Measurements from ENCODE around the gene ADGRG3.

Gene ADGRG3

GRCh38 chr16:57630931-57631845 lies 36.9 kb upstream of the ADGRG3 start:
- in situ Hi-C loops (cut with MboI; ENCODE audit: low pct_unique_long_range_greater_than_20kb, low sequenced_read_pairs, unreplicated experiment): no loop called here
- no peak for TF ChIP-seq CTCF (IDR thresholded peaks at IDR 0.05; ENCODE audit: extremely low read depth, insufficient read depth, missing control alignments)
- DNase-seq (ENCODE audit: low spot score): no peak

DNA sequence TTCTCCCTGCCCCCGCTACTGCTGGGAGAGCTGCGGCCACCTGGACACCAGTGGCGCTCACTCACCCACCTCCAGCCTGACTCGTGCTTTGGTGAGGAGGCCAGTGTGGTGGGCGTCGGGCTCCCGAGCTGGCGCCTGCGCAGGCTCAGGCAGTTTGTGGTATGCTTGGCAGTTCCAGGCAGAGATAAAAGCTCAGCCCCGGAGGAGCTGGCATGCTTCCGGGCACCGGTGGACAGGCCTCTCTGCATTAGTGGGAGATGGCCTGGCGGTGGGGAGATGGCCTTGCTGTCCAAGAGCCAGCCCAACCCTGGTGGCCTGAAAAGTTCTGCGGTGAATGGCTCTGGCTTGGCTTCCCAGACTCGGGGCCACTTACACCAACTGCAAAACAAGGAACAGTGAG lies 35.5 kb upstream of the ADGRG3 start:
- TF ChIP-seq CTCF (IDR thresholded peaks at IDR 0.05; ENCODE audit: extremely low read depth, insufficient read depth, missing control alignments): no peak
- in situ Hi-C loops (cut with MboI; ENCODE audit: low pct_unique_long_range_greater_than_20kb, low sequenced_read_pairs, unreplicated experiment): no loop called here
- DNase-seq (ENCODE audit: low spot score): no peak

- TF ChIP-seq CTCF (IDR thresholded peaks at IDR 0.05; ENCODE audit: extremely low read depth, insufficient read depth, missing control alignments): no peak
- DNase-seq (ENCODE audit: low spot score): no peak
- in situ Hi-C loops (cut with MboI; ENCODE audit: low pct_unique_long_range_greater_than_20kb, low sequenced_read_pairs, unreplicated experiment): no loop called here
Measured at GRCh38 chr16:57633383-57634064, 34.6 kb upstream of the ADGRG3 start.

DNA sequence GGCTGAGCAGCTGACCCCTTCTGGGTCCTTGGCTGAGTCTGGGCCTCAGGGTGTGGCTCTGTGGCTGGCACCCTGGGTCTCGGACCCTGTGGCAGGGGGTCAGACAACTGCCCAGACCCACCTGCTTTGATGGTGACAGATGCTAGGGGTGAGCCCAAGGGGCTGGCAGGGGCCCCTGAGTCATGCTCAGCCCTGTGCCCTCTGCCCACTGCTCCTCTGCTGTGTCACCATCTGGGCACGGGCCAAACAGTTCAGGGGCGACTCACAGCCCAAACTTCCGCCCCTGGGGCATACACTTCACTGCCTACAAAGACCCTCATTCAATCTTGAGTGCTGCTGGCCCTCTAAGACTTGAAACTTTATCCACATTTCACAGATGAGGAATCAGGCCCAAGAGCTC lies 33.9 kb upstream of the ADGRG3 start:
- DNase-seq (ENCODE audit: low spot score): no peak

DNA sequence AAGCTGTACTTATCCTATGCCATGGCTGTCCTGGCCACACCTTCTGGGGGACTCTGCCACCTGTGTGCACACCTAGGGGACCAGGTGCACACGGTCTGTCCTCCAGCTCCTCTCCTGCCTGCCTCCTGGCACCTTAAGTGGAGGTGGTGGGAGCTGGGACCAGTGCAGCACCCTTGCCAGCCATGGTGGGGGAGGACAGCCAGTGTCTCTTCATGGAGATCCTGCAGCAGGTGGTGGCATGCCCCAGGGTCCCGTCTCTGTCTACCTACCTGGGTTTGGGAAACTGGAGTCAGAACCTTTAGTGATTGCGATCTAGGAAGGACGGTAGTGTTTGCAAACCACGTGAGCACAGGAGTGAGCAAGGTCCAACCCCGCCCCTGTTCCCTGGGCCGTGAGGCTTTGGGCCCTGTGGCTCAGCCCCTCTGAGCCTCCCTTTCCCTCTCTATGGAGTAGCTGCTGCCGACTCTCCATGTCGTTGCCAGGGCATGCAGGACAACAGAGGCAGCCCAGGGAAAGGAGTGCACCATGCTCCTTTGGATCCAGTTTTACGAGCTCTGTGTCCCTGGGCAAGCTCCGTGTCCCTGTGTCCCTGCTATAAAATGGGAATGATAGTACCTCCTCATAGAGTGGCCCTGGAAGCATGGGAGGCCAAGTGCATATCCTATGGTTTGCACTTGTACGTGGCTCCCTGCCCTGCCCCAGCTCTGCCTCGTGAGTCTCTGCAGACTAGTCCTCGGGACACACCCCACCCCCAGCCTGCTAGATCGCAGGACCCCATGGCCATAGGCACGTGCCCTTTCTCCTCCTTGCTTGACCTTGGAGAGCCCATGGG lies 32.6 kb upstream of the ADGRG3 start:
- in situ Hi-C loops (cut with MboI; ENCODE audit: low pct_unique_long_range_greater_than_20kb, low sequenced_read_pairs, unreplicated experiment): no loop called here
- TF ChIP-seq CTCF (IDR thresholded peaks at IDR 0.05; ENCODE audit: extremely low read depth, insufficient read depth, missing control alignments): no peak
- DNase-seq (ENCODE audit: low spot score): no peak

More for the DNA sequence above, 33.9 kb upstream of the ADGRG3 start:
- no peak for TF ChIP-seq CTCF (IDR thresholded peaks at IDR 0.05; ENCODE audit: extremely low read depth, insufficient read depth, missing control alignments)
- in situ Hi-C loops (cut with MboI; ENCODE audit: low pct_unique_long_range_greater_than_20kb, low sequenced_read_pairs, unreplicated experiment): no loop called here

- no peak for DNase-seq (ENCODE audit: low spot score)
- no peak for TF ChIP-seq CTCF (IDR thresholded peaks at IDR 0.05; ENCODE audit: extremely low read depth, insufficient read depth, missing control alignments)
- in situ Hi-C loops (cut with MboI; ENCODE audit: low pct_unique_long_range_greater_than_20kb, low sequenced_read_pairs, unreplicated experiment): no loop called here
Measured at GRCh38 chr16:57636184-57636583, 31.9 kb upstream of the ADGRG3 start.
